Thoracic aorta (tissue), 2 donors: ENCODE results near the gene MLKL. TPM values are rescaled to one million over a fixed set of nuclear protein-coding genes. Genes with fewer than 3 reads are reported as not detected.
A peak's percentile ranks its signal among the peaks of the same experiment; 100 is the strongest.
"Not testable (repeated sequence)": the region's sequence is repeated elsewhere in the genome, so short reads cannot be mapped to it uniquely, and the experiment has no call there.

Experiments
- ATAC-seq: fragments of 150-250 bp; one replicate; pipeline ENCODE4 v1.8.0; 2017; ENCODE audit warnings: low read depth; ENCODE audit not compliant: insufficient number of reproducible peaks, low FRiP score
- DNase-seq: peaks from one replicate; pipeline ENCODE4 v3.0.0-alpha.2; 2020; ENCODE audit warnings: low spot score
- H3K27ac ChIP-seq, 2 donors: fragments of 200-600 bp; sonication (generic); 1 replicate in 1 of 2; 2 replicates in 1 of 2; pipeline ENCODE4 v1.5.1; 2016; ENCODE audit warnings: mild to moderate bottlenecking in 2 of 2, moderate library complexity in 2 of 2
- H3K27me3 ChIP-seq: fragments of 200-600 bp; sonication (generic); replicated peaks from 2 replicates; pipeline ENCODE4 v1.6.0; 2016; ENCODE audit warnings: mild to moderate bottlenecking; ENCODE audit not compliant: insufficient read depth
- H3K36me3 ChIP-seq: fragments of 200-600 bp; sonication (generic); one replicate; pipeline ENCODE4 v1.5.1; 2016
- H3K4me1 ChIP-seq, 2 donors: fragments of 200-600 bp; sonication (generic); 1 replicate in 1 of 2; 2 replicates in 1 of 2; pipeline versions ENCODE4 v1.5.1 to v1.6.0; 2016; ENCODE audit warnings: low read depth in 2 of 2, mild to moderate bottlenecking in 1 of 2; ENCODE audit not compliant: control insufficient read depth in 1 of 2
- H3K4me3 ChIP-seq: fragments of 200-600 bp; sonication (generic); 2 replicates; pipeline ENCODE4 v1.5.1; 2016; ENCODE audit warnings: mild to moderate bottlenecking
- H3K9me3 ChIP-seq: fragments of 200-600 bp; sonication (generic); 2 replicates; pipeline ENCODE4 v1.5.1; 2016
- total RNA-seq, 2 donors: library from RNA; depleted of rRNA; stranded (reverse); fragments of >200 nt; gene quantifications; one replicate each; pipeline versions ENCODE4 v1.1.0 to v1.2.3, GENCODE V29; 2016
- TF ChIP-seq, protein P1 (sequence below): fragments of 200-600 bp; sonication (generic); IDR thresholded peaks from one replicate; pipeline ENCODE4 v1.5.1; 2019; ENCODE audit warnings: antibody characterized with exemption

The MLKL gene
- total RNA-seq, 2 donors from 2014 or later, result 11.4 to 47.0 TPM

DNA sequence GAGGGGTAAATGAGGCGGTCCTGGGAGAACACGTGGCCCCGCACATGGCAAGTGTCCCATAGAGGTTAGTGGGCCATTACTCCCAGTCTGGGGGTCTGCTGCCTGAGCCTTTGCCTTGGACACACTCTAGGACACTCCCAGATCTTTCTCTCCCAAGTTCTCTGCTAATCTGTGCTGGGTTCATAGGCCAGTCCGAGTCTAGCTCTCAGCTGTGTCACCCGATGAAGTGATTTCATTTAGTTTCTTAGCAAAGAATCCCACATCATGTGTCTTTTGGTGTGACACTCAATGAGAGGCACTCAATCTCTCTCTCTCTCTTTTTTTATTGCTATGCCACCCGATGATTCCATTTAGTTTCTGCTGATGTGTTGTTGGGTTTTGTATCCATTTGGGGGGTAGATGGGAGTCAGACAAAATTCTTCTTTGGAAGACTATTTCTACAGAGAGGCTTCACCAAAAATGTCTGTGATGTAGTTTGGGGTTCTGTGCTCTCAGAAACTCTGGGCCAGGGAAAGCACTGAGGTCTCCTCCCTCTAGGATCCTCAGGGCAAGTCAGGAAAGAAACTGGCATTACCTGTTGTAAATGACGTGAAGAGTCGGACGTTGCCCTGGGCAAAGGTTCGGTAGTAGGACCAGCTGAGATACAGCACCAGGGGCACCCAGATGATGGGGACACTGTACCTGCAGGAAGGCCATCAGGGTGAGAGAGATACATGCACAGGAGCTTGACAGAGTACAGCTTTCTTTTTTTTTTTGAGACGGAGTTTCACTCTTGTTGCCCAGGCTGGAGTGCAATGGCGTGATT lies 25.2 kb upstream of the MLKL start:
- peaks cover 0 to 8% of the 10 kb centered on the region in 2 donors for H3K4me1 ChIP-seq
- DNase-seq (no peak), ATAC-seq (no peak)
- no peaks in the 10 kb centered on the region for H3K27me3 ChIP-seq
- no peak overlapping the region for H3K4me3 ChIP-seq
- H3K36me3 ChIP-seq, result no peaks in the 10 kb centered on the region
- H3K9me3 ChIP-seq, result peaks cover 6% of the 10 kb centered on the region
- TF ChIP-seq, protein P1, sequence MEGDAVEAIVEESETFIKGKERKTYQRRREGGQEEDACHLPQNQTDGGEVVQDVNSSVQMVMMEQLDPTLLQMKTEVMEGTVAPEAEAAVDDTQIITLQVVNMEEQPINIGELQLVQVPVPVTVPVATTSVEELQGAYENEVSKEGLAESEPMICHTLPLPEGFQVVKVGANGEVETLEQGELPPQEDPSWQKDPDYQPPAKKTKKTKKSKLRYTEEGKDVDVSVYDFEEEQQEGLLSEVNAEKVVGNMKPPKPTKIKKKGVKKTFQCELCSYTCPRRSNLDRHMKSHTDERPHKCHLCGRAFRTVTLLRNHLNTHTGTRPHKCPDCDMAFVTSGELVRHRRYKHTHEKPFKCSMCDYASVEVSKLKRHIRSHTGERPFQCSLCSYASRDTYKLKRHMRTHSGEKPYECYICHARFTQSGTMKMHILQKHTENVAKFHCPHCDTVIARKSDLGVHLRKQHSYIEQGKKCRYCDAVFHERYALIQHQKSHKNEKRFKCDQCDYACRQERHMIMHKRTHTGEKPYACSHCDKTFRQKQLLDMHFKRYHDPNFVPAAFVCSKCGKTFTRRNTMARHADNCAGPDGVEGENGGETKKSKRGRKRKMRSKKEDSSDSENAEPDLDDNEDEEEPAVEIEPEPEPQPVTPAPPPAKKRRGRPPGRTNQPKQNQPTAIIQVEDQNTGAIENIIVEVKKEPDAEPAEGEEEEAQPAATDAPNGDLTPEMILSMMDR, result no peak
- no peak overlapping the region for H3K27ac ChIP-seq

DNA sequence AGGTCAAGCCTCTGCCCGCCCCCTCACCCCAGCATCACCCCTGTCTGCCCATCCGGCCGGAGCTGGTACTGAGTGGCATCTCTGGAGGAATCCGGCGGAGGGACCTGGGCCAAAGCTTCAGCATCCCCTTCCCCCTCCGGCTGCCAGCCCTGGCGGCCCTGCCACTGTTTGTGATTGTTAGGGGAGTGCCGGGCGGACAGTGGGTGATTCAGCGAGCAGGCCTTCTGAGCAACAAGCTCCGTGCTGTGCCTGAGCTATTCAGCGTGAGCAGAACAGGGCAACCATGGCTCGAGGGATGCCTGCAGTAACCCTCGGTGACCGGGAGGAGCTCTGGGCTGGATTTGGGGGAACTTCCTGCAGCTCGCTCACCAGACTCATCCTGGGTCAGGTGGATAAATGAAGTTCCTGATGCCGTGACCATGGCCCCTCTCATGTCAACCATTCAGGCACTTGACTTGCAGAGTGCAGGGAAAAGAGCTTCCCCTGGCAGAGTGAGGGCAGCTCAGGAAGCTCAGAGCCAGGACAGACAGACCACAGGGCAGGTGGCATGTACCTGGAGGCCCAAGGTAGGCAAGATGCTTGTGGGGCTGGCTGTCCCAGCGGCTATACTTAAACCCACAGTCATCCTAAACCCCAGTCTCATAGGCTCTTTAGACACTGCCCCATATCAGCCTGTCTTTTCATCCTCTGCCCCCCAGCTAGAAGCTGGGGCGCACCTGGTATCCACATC lies 24.3 kb upstream of the MLKL start:
- H3K36me3 ChIP-seq, result no peaks in the 10 kb centered on the region
- no peak overlapping the region for H3K4me3 ChIP-seq
- no peaks in the 10 kb centered on the region for H3K27me3 ChIP-seq
- peaks cover 0 to 8% of the 10 kb centered on the region in 2 donors for H3K4me1 ChIP-seq
- H3K27ac ChIP-seq, result no peak overlapping the region
- TF ChIP-seq, protein P1, result peak; percentile 37
- H3K9me3 ChIP-seq, result peaks cover 6% of the 10 kb centered on the region
- DNase-seq, result no peak
- ATAC-seq, result no peak

DNA sequence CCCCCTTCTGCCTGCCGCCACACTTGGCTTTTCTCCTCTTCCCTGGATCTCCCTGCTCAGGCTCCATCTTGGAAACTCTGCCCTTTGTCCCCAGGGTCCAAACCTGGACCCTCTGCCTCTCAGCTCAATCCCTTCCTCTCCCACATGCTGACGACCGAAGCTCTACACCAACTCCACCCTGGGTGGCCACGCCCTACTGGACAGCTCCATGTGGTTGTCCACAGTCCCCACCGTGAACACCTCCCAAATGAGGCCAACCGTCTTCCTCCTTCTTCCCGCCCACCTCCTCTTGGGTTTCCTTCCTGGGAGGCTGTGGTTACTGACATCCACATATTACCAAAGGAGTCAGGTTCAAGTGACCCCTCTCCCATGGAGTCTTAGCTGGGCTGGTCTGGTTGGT lies 22.6 kb upstream of the MLKL start:
- ATAC-seq, result no peak
- TF ChIP-seq, protein P1, result no peak
- no peak overlapping the region for H3K27ac ChIP-seq

DNA sequence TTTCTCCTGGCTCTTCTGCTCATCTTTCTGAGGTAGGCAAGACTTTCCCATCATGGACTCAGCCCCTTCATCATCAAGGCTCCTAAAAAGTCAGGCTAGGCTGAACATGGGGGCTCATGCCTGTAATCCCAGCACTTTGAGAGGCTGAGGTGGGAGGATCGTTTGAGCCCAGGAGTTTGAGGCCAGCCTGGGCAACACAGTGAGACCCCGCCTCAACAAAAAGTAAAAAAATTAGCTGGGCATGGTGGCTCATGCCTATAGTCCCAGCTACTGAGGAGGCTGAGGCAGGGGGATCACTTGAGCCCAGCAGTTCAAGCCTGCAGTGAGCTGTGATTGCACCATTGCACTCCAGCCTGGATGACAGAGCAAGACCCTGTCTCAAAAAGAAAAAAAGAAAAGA lies 21.5 kb upstream of the MLKL start:
- H3K27ac ChIP-seq, H3K9me3 ChIP-seq, H3K4me3 ChIP-seq, H3K4me1 ChIP-seq, H3K27me3 ChIP-seq, H3K36me3 ChIP-seq, ATAC-seq, DNase-seq: not testable (repeated sequence)

More for the DNA sequence above, 22.6 kb upstream of the MLKL start:
- no peak overlapping the region for H3K4me3 ChIP-seq
- H3K9me3 ChIP-seq, result peaks cover 6% of the 10 kb centered on the region
- no peaks in the 10 kb centered on the region for H3K36me3 ChIP-seq
- peaks cover 0 to 8% of the 10 kb centered on the region in 2 donors for H3K4me1 ChIP-seq
- no peak for DNase-seq
- H3K27me3 ChIP-seq, result no peaks in the 10 kb centered on the region

DNA sequence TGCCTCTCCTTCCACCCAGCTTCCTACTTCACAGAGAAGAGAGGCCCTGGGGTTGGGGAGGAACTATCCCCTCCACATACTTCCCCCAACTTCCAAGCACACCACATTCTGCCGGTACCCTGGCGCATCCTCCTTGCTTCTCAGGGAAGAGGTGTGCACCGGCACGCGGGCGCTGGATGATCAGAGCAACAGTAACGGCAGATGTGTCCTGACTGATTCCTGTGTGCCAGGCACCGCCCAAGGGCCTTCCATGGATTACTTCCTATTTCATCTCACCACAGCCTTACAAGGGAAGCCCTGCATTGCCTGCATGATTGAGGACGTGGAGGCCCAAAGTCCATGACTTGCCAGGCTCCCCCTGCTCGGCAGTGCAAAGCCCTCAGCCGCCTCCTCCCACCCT lies 21.1 kb upstream of the MLKL start:
- Histone ChIP-seq H3K27me3 (no peaks in the 10 kb centered on the region), H3K4me1 (peaks cover 0 to 8% of the 10 kb centered on the region in 2 donors), H3K9me3 (peaks cover 2% of the 10 kb centered on the region), H3K4me3 (no peak overlapping the region), H3K36me3 (no peaks in the 10 kb centered on the region), H3K27ac (no peak overlapping the region)
- DNase-seq, result no peak
- no peak for ATAC-seq
- TF ChIP-seq, protein P1, result no peak
